Activated CD4-positive, alpha-beta T cell treated with anti-CD3 and anti-CD28 coated beads, Interleukin-2, amount 50 U/mL, for 1 hour (primary cell): ENCODE measurements around the gene TNFRSF4.

Experiments used
- DNase-seq: peaks from one replicate; pipeline ENCODE4 v3.0.0-alpha.2; 2020

TNFRSF4 gene

DNA sequence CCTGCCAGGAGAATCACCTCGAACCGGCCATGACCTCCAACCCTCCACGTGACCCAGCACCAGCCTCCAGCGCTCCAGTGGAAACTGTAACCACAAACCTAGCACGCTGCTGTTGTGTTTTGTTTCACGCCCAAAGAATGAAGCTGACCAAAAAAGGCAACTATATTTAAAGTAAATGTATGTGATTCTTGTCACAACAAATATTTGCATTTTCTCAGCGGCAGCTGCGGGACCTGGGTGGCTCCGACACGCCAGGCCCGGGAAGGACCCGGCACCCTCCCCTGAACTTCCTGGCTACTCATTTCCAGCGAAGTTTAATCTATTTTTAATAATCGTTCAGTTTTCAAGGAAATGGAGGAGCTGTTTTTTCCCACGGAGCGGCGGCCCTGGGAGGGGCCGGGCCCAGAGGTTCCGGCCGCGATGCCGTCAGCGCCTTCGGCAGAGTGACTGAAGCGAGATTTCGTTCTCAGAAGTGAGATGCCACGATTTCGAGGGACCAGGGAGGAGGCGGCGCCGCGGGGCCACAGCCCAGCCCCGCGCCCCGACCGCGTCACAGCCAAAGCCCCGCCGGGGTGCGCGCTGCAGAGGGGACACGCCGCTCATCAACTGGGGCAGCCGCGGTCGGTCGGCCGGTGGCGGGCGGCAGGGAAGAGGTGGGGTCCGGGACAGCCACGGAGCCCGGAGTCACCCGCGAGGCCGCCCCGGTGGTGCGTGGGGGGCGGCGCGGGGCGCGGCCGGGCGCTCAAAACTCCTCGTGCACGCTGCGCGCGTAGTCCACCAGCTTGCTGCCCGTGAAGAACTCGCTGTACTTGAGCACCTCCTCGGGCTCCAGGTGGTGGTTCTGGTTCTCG lies 3.0 kb upstream of the TNFRSF4 start:
- peak; percentile 57 for DNase-seq

DNA sequence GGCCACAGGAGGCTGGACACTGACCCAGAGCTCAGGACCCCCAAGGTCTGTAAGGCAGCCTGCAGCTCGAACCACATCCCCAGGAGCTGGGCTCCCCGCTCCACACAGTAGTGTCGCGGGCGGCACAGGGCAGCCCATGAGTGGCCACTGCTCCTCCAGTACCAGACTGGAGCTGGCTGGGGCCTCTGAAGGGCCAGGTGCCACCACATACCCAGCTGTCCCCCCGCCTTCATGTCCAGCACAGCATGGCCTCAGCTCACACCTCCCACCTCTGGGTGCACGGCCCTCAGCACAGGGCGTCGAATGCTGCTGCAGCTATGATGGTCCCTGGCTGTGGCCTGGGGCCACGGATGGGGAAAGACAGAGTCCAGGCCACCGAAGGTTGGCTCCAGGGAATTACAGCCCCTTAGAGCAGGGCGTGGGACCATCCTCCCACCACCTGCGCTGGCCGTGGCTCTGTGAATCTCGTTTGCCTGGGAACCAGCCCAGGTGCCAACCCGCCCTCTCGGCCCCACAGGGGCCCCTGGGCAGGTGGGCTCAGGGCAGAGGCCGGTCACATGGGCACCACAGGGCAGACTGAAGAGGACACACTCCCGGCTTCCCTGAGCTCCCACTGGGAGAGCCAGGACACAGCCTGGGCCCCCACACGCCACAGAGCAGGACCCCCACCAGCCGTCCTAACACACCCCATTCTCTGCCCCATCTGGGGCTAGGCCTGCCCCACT lies 2.1 kb upstream of the TNFRSF4 start:
- no peak for DNase-seq

GRCh38 chr1:1215080-1215676 lies 1.2 kb upstream of the TNFRSF4 start:
- no peak for DNase-seq

DNA sequence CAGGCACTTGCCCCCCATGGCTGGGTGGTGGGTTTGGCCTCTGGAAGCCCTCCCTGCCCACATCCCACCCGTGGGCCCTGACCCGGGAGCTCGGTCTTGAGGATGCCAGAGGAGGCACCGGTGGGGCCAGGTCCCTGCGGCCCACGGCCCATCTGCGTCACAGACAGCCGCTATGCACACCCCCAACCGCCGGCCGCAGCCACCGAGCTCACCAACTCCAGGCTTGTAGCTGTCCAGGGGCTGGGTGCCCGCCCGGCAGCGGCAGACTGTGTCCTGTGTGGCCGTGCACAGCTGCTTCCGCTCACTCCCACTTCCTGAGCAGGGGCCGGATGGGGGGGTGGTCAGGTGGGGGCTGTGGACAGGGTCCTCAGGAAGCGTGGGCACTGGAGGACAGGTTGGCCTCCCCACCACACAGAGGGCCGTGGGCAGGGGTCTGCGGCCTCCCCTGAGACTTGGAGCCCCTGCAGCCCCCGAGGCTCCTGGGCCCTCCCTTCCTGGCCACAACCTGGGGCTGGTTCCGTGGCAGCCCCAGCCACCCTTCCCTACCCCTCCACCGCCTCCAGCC lies 1.1 kb downstream of the TNFRSF4 start:
- peak; percentile 41 for DNase-seq

DNA sequence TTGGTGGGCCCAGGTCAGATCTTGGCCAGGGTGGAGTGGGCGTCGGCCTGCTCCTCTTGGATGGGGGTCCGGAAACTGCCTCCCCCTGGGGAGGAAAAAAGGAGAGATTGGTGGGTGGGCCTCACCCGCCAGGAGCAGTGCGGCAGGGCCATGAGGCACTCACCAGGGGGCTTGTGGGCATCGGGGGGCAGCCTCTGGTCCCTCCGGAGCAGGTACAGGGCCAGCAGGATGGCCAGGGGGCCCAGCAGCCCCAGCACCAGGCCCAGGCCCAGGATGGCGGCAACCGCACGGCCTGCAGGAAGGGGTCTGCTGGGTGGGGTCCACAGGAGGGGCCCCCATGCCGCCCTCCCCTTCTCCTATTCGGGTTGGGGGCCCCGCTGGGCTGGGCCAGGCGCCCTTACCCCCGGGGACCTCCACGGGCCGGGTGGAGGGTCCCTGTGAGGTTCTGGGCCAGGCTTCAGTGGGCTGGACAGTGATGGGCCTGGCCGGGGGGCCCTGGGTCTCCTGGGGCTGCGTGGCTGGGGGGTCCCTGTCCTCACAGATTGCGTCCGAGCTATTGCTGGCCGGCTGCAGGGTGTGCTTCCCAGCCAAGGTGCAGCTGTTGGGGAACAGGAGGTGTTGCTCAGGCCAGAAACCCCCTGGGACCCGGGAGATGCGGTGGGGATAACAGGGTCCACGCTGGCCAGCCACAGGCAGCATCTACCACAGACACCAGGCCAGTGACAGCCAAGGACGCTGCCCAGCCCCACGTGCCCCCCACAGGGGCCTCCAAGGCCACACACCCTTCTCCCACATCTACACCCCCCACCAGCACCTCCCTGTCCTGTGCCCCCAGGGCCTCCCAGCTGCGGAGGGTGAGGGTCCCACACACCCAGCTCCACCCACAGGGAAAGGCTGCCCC lies 2.2 kb downstream of the TNFRSF4 start:
- DNase-seq, result no peak

DNA sequence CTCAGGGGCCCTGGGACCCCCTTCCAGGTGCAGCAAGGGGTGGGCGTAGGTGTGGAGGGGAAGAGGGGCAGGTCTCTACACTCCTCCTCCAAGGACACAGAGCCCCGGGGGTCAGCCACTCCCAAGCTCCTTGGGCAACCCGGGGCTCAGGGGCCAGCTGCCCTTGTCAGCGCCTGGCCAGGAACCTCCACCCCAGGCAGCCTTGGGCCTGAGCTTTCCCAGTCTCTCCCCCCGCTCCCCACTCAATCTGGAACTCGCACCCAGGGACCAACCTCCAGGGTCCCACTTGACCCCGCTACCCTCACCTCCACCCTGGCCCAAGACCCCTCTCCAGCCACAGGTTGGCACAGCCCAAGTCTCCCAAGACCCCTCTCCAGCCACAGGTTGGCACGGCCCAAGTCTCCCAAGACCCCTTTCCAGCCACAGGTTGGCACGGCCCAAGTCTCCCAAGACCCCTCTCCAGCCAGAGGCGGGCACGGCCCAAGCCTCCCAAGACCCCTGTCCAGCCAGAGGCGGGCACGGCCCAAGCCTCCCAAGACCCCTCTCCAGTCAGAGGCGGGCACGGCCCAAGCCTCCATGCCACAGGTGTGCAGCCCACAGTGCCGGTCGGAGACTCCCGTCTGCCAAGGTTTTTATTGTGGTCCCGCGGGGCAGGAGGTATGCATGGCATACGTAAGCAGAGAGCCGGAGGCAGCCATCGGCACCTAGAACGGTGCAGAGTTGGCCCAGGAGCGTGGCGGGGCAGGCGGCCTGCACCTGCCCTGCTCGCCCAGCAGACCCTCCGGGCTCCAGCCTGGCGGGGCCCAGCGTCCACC lies 3.0 kb downstream of the TNFRSF4 start:
- no peak for DNase-seq

- no peak for DNase-seq
Observed at GRCh38 chr1:1208713-1209433, 5.1 kb downstream of the TNFRSF4 start.

DNA sequence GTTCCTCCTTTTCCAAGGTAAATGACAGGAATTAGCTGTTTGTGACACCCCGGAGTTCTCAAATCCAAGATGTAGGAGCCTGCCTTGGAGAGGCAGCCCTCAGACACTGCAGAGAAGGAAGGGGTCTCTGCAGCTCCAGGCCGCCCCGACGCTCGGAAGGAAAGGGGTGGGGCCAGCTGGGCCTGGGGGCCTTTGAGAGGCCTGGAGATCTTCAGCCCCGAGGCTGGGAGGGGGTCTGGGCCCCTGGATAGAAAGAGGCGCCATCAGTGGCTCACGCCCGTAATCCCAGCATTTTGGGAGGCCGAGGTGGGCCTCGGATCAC lies 6.4 kb downstream of the TNFRSF4 start:
- DNase-seq, result no peak

GRCh38 chr1:1206966-1207531 lies 6.9 kb downstream of the TNFRSF4 start:
- no peak for DNase-seq

GRCh38 chr1:1206376-1206965 lies 7.5 kb downstream of the TNFRSF4 start, which contains the start of gene TNFRSF18:
TSS of gene TNFRSF18 (minus strand) at chr1:1206592. CDS start at chr1:1206571, 21 bp downstream.
- DNase-seq, result peak; percentile 42

DNA sequence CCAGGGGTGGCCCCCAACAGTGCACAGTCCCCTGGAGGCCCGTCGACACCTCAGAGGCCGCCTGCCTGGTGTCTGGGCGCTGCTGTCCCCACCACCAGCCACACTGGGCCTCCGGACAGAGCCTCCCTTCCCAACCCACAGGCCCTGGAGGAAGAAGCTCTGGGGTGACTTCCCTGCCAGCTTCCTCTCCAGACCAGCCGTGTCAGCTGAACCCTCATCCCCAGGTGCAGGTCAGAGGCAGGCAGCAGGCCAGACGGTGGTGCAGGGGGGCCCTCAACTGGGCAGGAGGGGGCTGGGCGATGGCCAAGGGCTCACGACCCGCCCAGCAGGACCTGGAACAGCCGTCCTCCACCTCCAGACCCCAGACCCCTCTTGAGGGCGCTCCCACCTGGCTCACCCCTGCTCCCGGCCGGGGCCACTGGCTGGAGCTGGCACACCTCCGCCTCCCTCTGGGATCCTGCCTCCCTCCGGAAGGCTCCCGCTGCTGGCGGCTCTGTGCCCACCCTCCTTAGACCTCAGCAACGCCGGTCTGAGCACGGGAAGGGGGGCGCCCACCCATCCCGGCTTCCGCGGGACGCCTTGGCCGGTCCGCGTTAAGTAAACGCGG lies 8.1 kb downstream of the TNFRSF4 start:
- DNase-seq, result no peak

- DNase-seq, result peak; percentile 2
Observed at GRCh38 chr1:1204998-1205768, 8.8 kb downstream of the TNFRSF4 start.

DNA sequence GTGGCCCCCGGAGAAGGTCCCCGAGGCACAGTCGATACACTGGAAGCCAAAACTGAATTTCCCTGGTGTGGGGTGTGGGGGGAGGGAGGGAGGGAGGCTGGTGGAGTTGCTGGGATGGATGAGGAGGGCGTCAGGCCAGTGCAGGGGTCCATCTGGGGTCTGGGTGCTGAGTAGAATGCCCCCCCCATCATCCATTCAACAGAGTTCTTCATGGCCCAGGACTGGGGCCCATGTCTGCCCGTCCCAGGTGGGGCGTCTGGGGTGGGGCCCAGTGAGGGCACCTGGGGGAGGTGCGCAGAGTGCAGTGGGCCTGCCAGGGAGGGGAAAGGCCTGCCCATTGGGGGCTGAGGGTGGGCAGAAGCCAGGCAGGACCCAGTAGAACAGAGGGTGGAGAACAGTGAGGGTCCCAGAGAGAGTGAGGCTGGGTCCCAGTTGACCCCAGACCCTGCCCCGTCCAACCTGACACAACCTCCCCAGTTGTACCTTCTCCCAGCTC lies 9.5 kb downstream of the TNFRSF4 start:
- DNase-seq, result peak; percentile 0

DNA sequence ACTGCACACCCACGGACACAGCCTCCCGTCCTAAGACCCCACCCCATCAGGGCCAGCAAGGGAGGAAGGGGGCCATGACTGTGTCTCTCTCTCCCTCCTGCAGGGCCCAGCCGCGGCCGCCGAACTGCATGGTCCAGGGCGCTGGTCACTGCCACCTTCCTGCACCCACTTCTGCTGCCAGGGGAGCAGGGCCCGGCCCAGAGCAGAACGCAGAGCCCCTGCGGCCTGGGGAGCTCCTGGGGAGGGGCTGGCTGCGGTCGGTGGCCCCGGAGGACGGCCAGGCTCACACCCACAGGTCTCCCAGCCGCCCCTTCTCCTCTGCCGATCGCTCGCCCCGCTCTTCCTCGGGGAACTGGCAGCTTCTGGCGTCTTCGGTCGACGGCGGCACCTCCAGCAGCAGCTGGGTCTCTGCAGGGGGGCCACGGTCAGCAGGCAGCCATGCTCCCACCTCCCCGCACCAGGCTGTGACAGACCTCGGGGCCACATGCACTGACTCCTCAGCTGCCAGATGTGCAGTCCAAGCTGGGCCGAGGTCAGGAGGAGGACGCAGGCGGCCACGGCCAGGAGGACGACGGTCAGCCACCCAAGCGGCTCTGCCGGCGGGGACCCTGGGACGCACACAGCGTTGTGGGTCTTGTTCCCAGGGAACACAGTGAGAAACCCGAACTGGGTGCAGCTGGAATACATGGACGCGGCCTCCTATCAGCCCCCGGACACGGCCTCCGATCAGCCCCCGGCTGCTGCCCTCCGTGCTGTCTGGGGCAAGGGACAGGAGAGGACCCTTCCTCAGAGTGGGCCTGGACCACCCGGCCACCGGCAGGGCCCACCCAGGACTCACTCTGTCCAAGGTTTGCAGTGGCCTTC lies 10.2 kb downstream of the TNFRSF4 start:
- no peak for DNase-seq

DNA sequence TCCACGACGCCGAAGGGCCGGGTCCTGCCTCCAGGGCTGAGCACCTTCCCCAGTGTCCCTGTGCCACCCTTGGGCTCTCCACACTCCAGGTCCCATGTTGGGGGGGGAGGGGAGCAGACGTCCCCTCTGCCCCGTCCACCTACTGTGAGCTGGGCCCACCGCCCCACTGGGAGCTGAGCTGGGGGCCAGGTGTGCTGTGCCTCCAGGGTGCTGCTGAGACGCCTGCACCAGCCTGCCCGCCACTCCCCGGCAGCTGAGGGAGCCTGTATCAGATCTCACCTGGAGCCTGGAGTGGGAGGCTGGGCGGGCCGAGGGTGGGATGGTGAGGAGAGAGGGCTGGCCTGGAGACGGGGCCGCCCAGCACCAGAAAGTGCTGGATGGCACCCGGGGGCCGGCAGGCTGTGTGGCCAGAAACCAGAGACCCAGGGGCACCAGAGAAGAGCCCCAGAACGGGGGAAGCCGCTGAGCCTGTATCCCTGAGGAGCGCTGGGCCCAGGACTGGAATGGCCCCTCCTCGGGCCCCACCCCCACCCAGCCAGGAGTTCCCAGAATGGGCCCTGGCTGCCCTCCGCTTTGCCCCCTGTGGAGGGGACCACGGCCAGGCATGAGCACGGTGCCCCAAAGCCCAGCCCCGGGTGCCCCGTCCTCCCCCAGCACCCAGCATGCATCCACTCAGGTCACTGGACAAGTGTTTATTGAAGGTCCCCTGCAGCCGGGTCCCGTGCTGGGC lies 11.0 kb downstream of the TNFRSF4 start:
- DNase-seq, result peak; percentile 6

DNA sequence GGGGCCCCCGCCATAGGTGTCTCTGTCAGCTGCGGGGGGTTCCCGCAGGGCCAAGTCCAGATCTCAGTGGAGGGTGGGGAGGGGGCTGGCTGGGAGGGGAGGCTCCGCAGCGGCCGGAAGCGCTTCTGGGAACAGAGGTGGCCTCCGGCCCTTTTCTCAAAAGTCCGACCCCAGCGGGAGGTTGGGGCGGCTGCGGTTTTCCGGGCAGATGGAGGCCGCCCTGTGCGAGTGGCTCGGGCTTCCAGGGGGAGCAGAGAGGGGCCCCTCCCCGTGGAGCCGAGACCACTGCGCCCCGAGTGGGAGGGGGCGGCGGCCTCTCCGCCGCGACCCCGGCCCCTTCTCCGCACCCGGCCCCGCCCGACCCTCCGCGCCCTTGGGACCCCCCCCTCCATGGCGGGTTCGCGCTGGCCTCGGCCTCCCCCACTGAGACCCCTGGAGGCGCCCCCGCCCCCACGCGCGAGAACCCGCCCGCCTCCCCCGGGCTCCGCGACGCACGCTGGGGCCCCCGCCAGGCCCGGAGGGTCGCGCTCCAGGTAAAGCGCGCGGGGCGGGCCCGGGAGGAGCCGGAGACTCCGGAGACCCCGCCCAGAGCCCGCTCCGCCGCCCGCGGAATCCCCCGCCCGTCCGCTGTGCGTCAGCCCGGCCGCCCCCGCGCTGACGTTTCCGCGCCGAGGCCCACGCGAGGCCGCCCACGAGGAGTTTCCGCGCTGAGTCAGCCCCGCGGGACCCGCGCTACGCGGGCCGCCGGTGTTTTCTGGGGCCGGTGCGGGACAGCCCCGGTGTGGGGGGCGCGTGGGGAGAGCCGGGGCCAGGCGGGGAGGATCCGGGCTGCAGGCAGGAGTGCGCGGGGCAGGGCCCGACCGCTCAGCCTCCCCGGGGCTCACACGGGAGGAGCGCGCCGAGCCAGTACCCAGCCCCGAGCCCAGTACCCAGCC lies 12.8 kb downstream of the TNFRSF4 start:
- peak; percentile 88 for DNase-seq
